PC-3 (cell line): Measurements from ENCODE around the gene SLC26A1. TPM values are rescaled to one million over a fixed set of nuclear protein-coding genes. Genes with fewer than 3 reads are reported as not detected.
"Not testable (repeated sequence)": the region's sequence is repeated elsewhere in the genome, so short reads cannot be mapped to it uniquely, and the experiment has no call there.

Experiments
- ATAC-seq: fragments of 200-7000 bp; cut with Tn5 transposase; 2 replicates; pipeline ENCODE4 v1.9.1; 2020; ENCODE audit warnings: mild to moderate bottlenecking, moderate library complexity
- BruUV-seq: library from RNA; stranded (reverse); fragments of 400-500 nt; replicated peaks from 2 replicates; lab custom pipeline; 2021; lab: Mats Ljungman, UMichigan
- CTCF ChIA-PET: fragments of 300-600 bp; sonication (Branson Sonifier 250); formaldehyde crosslinking; loops from one replicate; lab custom pipeline; 2022; ENCODE audit warnings: antibody characterized with exemption; lab: Charles Lee
- POLR2A ChIA-PET: fragments of 300-600 bp; sonication (Branson Sonifier 250); formaldehyde crosslinking; loops from one replicate; lab custom pipeline; 2022; ENCODE audit warnings: antibody characterized with exemption; ENCODE audit not compliant: unreplicated experiment; lab: Charles Lee
- DNase-seq: peaks from one replicate; pipeline ENCODE4 v3.0.0-alpha.2; 2015
- H2AFZ ChIP-seq: fragments of 300-600 bp; sonication (generic); 2 replicates; pipeline ENCODE4 v1.6.0; 2016; ENCODE audit warnings: antibody characterized with exemption, low read length
- H3F3A ChIP-seq: fragments of 300-600 bp; sonication (generic); one replicate; pipeline ENCODE4 v1.6.0; 2017; ENCODE audit warnings: antibody characterized with exemption, low read length, control low read depth, mild to moderate bottlenecking; ENCODE audit not compliant: unreplicated experiment
- H3K27ac ChIP-seq: fragments of 300-600 bp; sonication (generic); 2 replicates; pipeline ENCODE4 v1.5.1; 2016; ENCODE audit warnings: mild to moderate bottlenecking, low read length
- H3K27me3 ChIP-seq: fragments of 300-600 bp; sonication (generic); 2 replicates; pipeline ENCODE4 v1.6.1; 2016; ENCODE audit warnings: low read length, mixed read lengths
- H3K36me3 ChIP-seq: fragments of 300-600 bp; sonication (generic); 2 replicates; pipeline ENCODE4 v1.6.1; 2016; ENCODE audit warnings: low read depth, mixed run types, low read length, mixed read lengths
- H3K4me1 ChIP-seq: fragments of 300-600 bp; sonication (generic); 2 replicates; pipeline ENCODE4 v1.5.1; 2016; ENCODE audit warnings: low read length; ENCODE audit not compliant: insufficient read depth
- H3K4me2 ChIP-seq: fragments of 300-600 bp; sonication (generic); 2 replicates; pipeline ENCODE4 v1.6.0; 2016; ENCODE audit warnings: low read length
- H3K4me3 ChIP-seq: fragments of 300-600 bp; sonication (generic); 2 replicates; pipeline ENCODE4 v1.5.1; 2016; ENCODE audit warnings: mild to moderate bottlenecking, low read length, mixed read lengths
- H3K79me2 ChIP-seq: fragments of 300-600 bp; sonication (generic); 2 replicates; pipeline ENCODE4 v1.6.1; 2017; ENCODE audit warnings: low read length, mixed read lengths
- H3K9ac ChIP-seq: fragments of 300-600 bp; sonication (generic); 2 replicates; pipeline ENCODE4 v1.6.0; 2016; ENCODE audit warnings: mild to moderate bottlenecking, low read length
- H3K9me2 ChIP-seq: fragments of 300-600 bp; sonication (generic); replicated peaks from 2 replicates; pipeline ENCODE4 v1.6.1; 2016; ENCODE audit warnings: mixed run types, low read length, mixed read lengths
- H3K9me3 ChIP-seq: fragments of 300-600 bp; sonication (generic); 2 replicates; pipeline ENCODE4 v1.6.1; 2016; ENCODE audit warnings: low read length, mixed read lengths
- H4K20me1 ChIP-seq: fragments of 300-600 bp; sonication (generic); 2 replicates; pipeline ENCODE4 v1.6.1; 2016; ENCODE audit warnings: low read length, mixed read lengths
- EZH2 ChIP-seq: fragments of 300-600 bp; sonication (generic); IDR thresholded peaks from one replicate; pipeline ENCODE4 v1.6.1; 2017; ENCODE audit warnings: antibody characterized with exemption, mild to moderate bottlenecking, low read length; ENCODE audit not compliant: unreplicated experiment
- EZH2phosphoT487 ChIP-seq: fragments of 300-600 bp; sonication (generic); IDR thresholded peaks from 2 replicates; pipeline ENCODE4 v1.6.1; 2018; ENCODE audit warnings: mild to moderate bottlenecking, antibody characterized with exemption, low read length, borderline replicate concordance
- intact Hi-C: fragments of 100-400 bp; cut with micrococcal nuclease; formaldehyde crosslinking; loops from 2 replicates; pipeline ENCODE4 v1.9.0; 2023
- total RNA-seq: library from RNA; depleted of rRNA; stranded (reverse); fragments of >200 nt; gene quantifications from 2 replicates; pipeline ENCODE4 v1.2.3, GENCODE V29; 2014
- TF ChIP-seq, protein P1 (sequence below): fragments of 300-600 bp; sonication (generic); conservative IDR thresholded peaks from 2 replicates; pipeline ENCODE4 v1.5.1; 2017; ENCODE audit warnings: antibody characterized with exemption, low read depth, mild to moderate bottlenecking, low read length

SLC26A1 gene
- total RNA-seq, 1 experiment from 2014 or later = not detected

DNA sequence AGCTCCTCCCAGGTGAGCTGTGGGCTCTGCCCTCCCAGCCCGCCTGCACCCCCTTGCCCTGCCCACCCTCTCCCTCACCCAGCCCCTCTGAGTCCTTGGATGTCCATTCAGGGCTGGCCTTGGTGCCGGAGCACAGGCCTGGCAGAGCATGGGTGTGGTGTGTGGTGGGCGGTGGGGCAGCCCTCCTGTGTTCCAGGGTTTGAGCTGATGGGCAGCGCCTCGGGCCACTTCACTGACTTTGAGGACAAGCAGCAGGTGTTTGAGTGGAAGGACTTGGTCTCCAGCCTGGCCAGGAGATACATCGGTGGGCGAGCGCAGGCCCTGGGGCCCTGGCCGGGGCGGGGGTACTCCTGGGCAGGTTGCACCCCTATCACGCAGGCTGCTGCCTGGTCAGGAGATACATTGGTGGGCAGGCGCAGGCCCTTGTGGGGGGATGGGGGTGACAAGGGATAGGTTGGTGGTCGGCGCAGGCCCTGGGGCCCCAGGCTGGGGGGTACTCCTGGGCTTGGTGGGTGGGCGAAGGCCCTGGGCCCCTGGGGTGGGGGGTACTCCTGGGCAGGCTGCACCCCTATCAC lies 7.6 kb upstream of the SLC26A1 start:
- CTCF ChIA-PET = no interaction called here
- ATAC-seq = no peak
- intact Hi-C loops = no loop called here

GRCh38 chr4:999882-1000425 lies 6.8 kb upstream of the SLC26A1 start:
- POLR2A ChIA-PET = interaction anchor here (0.6 kb wide), 1 partner anchor 13 kb away, joined by 5 read pairs; the partner anchor contains the start of gene IDUA
- no peak for ATAC-seq
- Histone ChIP-seq H3K9me3 (no peaks in the 10 kb centered on the region), H3K79me2 (no peaks in the 10 kb centered on the region), H4K20me1 (no peaks in the 10 kb centered on the region), H3K9ac (no peak overlapping the region), H3K4me3 (no peak overlapping the region), H3K36me3 (no peaks in the 10 kb centered on the region), H3K27ac (no peak overlapping the region), H3K27me3 (peaks cover 14% of the 10 kb centered on the region), H2AFZ (no peak overlapping the region), H3K4me2 (no peak overlapping the region), H3K4me1 (no peaks in the 10 kb centered on the region), H3K9me2 (no peaks in the 10 kb centered on the region), H3F3A (no peaks in the 10 kb centered on the region)
- intact Hi-C loops = no loop called here
- BruUV-seq = no TSS peak
- no peak for TF ChIP-seq EZH2phosphoT487
- TF ChIP-seq EZH2 = no peak
- TF ChIP-seq, protein P1, sequence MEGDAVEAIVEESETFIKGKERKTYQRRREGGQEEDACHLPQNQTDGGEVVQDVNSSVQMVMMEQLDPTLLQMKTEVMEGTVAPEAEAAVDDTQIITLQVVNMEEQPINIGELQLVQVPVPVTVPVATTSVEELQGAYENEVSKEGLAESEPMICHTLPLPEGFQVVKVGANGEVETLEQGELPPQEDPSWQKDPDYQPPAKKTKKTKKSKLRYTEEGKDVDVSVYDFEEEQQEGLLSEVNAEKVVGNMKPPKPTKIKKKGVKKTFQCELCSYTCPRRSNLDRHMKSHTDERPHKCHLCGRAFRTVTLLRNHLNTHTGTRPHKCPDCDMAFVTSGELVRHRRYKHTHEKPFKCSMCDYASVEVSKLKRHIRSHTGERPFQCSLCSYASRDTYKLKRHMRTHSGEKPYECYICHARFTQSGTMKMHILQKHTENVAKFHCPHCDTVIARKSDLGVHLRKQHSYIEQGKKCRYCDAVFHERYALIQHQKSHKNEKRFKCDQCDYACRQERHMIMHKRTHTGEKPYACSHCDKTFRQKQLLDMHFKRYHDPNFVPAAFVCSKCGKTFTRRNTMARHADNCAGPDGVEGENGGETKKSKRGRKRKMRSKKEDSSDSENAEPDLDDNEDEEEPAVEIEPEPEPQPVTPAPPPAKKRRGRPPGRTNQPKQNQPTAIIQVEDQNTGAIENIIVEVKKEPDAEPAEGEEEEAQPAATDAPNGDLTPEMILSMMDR = no peak
- CTCF ChIA-PET = no interaction called here
- no peak for DNase-seq

More for the DNA sequence above, 7.6 kb upstream of the SLC26A1 start:
- H3K4me3 ChIP-seq = no peak overlapping the region
- BruUV-seq = no TSS peak
- no peak overlapping the region for H3K4me2 ChIP-seq
- H2AFZ ChIP-seq = no peak overlapping the region
- H3F3A ChIP-seq = no peaks in the 10 kb centered on the region
- H3K27me3 ChIP-seq = peaks cover 14% of the 10 kb centered on the region
- H3K9me3 ChIP-seq = no peaks in the 10 kb centered on the region
- H3K36me3 ChIP-seq = no peaks in the 10 kb centered on the region
- no peak for TF ChIP-seq EZH2phosphoT487
- no peak for TF ChIP-seq EZH2
- TF ChIP-seq, protein P1 = no peak
- no peaks in the 10 kb centered on the region for H3K4me1 ChIP-seq
- DNase-seq = no peak
- H3K9ac ChIP-seq = no peak overlapping the region
- H3K9me2 ChIP-seq = no peaks in the 10 kb centered on the region
- no peaks in the 10 kb centered on the region for H4K20me1 ChIP-seq
- no peaks in the 10 kb centered on the region for H3K79me2 ChIP-seq
- POLR2A ChIA-PET = interaction anchor here (0.6 kb wide), 1 partner anchor 14 kb away, joined by 5 read pairs; the partner anchor contains the start of gene IDUA
- H3K27ac ChIP-seq = no peak overlapping the region

GRCh38 chr4:999240-999863 lies 6.1 kb upstream of the SLC26A1 start:
- H3F3A ChIP-seq, H3K9ac ChIP-seq, POLR2A ChIA-PET, H3K79me2 ChIP-seq, H3K9me2 ChIP-seq, H2AFZ ChIP-seq, H3K9me3 ChIP-seq, DNase-seq, H3K4me1 ChIP-seq, H3K4me3 ChIP-seq, H3K4me2 ChIP-seq, intact Hi-C loops, H4K20me1 ChIP-seq, BruUV-seq, ATAC-seq, H3K27ac ChIP-seq, H3K36me3 ChIP-seq: not testable (repeated sequence)
- CTCF ChIA-PET = interaction anchor here (0.7 kb wide), 1 partner anchor 10 kb away, joined by 4 read pairs; no protein-coding TSS in a partner anchor
- peaks cover 14% of the 10 kb centered on the region for H3K27me3 ChIP-seq
